Stimulated activated CD8-positive, alpha-beta memory T cell treated with anti-CD3 and anti-CD28 coated beads, Interleukin-2, amount 100 ng/mL, for 48 hours (primary cell): ENCODE data around the gene SKA2.
"Not testable (repeated sequence)": the region's sequence is repeated elsewhere in the genome, so short reads cannot be mapped to it uniquely, and the experiment has no call there.

Experiments used
- DNase-seq, 2 donors: peaks; one replicate each; pipeline ENCODE4 v3.0.0-alpha.2; 2020; ENCODE audit warnings: low read depth in 2 of 2

SKA2 gene, protein sequence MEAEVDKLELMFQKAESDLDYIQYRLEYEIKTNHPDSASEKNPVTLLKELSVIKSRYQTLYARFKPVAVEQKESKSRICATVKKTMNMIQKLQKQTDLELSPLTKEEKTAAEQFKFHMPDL

DNA sequence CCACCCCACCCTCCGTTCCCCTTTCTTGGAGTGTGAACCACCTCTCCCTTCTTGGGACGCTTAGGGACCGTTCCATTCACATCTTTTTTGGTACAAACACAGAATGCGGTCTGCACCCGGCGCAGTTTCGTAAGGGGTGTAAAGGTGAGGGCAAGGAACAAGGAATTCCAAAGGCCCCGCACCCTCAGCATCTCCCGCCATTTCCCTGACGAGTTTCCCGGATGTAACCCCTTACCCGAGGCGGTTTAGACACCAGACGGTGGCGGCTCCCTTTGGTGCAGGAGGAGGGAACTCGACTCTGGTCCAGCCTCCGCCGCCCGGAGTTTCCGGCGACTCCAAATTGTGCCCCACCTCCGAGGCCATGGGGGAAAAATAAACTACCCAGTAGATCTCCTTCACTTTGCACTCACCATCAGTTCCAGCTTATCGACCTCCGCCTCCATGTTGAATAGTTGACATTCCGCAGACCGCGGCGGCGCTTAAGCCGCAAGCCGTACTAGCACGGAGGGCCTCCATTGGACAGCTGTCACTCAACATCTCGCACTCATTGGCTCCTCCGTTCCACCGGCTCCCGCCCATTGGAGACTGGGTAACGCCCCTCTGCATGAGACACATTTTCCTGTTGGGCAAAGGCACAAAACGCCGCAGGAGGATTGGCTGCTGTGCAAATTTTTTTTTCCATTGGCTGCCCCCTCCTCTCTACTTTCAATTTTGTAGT is at the start of gene SKA2:
TSS of gene SKA2 (minus strand) at position 466 of the 718 bp plus-strand sequence. CDS start at position 443, 23 bp downstream.
- peak; percentile 85 to 93 for DNase-seq

DNA sequence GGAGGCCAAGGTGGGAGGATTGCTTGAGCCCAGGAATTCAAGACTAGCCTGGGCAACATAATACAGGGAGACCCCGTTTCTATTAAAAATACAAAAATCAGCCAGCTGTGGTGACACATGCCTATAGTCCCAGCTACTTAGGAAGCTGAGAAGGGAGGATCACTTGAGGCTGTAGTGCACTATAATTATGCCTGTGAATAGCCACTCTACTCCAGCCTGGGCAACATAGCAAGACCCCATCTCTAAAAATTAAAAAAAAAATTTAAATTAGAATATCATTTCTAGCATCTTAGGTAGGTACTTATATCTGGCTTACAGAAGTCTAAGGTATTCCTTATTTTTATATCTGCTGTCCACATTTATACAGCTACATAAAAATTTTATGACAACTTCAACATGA is 47.3 kb upstream of the SKA2 start:
- DNase-seq, result no peak

DNA sequence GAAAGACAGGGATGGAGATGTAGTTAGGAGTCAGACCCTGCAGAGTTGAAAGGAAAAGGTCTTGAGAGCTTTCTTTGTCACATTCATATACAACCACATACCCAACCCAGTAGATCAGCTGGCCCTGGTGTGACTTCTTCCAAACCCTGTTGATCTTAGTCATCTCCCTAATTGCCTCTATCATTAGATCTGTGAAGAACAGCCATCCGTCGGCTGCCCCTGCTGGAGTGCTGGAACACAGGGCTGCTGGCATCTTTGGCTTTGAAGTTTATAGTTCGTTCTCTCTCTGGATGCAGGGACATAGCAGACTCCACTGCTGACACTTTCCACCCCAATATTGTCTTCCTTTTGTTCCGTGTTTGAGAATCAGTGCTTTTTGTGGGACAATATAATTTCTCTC is 44.4 kb upstream of the SKA2 start:
- no peak for DNase-seq

GRCh38 chr17:59193336-59193862 is 38.4 kb upstream of the SKA2 start:
- DNase-seq, result no peak

- DNase-seq, result no peak
These were observed 35.8 kb upstream of the SKA2 start for GRCh38 chr17:59190806-59191205.

DNA sequence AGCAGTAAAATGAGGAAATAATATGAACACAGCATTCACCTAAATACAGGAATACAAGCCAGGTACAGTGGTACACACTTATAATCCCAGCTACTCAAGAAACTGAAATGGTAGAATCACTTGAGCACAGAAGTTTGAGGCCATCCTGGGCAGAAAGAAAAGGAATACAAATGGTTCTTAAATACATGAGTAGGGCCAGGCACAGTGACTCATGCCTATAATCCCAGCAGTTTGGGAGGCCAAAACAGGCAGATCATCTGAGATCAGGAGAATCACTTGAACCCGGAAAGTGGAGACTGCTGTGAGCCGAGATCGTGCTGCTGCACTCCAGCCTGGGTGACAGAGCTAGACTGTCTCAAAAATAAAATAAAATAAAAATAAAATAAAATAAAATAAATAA is 31.9 kb upstream of the SKA2 start:
- DNase-seq, result no peak

DNA sequence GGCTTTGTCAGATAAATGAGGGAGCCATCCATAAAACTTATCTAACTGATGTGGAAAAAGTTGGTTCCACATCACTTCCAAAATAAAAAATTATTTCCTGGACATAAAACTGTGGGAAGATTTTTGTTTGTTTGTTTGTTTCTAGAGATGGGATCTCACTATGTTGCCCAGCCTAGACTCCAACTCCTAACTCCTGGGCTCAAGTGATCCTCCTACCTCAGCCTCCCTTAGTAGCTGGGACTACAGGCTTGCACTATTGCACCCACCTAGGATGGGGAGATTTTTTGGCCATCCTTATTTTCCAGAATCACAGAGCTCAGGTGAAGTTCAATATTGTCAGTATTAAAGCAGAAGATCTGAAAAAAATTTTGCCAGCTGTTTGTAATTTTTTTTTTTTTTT is 31.0 kb upstream of the SKA2 start:
- no peak for DNase-seq

DNA sequence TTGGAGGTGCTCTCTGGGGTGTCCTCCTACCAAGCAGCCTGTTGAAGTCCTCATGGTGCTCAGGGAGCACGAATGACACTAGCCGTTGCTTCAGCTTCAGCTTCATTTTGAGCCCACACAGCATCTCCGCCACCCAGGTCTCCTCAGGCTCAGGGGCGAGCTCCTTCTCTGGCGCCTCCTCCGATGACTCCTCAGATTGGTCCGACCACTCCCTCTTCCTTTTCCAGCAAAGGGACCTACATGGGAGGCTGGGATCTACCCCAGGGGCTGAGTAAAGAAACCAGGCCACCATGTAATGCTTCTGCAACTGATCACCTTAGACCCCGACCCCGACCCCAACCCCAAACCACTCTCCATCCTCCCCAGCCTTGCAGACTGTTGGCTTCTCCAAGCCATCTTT is 26.5 kb upstream of the SKA2 start:
- no peak for DNase-seq

GRCh38 chr17:59180626-59181025 is 25.6 kb upstream of the SKA2 start:
- DNase-seq, result no peak

DNA sequence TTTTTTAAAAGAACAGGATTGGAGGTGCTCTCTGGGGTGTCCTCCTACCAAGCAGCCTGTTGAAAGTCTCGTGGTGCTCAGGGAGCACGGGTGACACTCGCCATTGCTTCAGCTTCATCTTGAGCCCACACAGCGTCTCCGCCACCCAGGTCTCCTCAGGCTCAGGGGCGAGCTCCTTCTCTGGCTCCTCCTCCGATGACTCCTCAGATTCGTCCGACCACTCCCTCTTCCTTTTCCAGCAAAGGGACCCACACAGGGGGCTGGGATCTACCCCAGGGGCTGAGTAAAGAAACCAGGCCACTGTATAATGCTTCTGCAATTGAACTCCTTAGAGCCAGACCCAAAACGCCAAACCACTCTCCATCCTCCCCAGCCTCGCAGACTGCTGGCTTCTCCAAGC is 24.6 kb upstream of the SKA2 start:
- DNase-seq, result not testable (repeated sequence)

- no peak for DNase-seq
These were observed 23.4 kb upstream of the SKA2 start for GRCh38 chr17:59178266-59178985.

GRCh38 chr17:59175076-59175475 is 20.1 kb upstream of the SKA2 start:
- DNase-seq, result no peak

- no peak for DNase-seq
These were observed 19.7 kb upstream of the SKA2 start for GRCh38 chr17:59174671-59175070.

GRCh38 chr17:59172436-59173004 is 17.5 kb upstream of the SKA2 start:
- no peak for DNase-seq

GRCh38 chr17:59167571-59168001 is 12.6 kb upstream of the SKA2 start:
- DNase-seq, result no peak

- DNase-seq, result no peak
These were observed 11.0 kb upstream of the SKA2 start for GRCh38 chr17:59165933-59166342.

DNA sequence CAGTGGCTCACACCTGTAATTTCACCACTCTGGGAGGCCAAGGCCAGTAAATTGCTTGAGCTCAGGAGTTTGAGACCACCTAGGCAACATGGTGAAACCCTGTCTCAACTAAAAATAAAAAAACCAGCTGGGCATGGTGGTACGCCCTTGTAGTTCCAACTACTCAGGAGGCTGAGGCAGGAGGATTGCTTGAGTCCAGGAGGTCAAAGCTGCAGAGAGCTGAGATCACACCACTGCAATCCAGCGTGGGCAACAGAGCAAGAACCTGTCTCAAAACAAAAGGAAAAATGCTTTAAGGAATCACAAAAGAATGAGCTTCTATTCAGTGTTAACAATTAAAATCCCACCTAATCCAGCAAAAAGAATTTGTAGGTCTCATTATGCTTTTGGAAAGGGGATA is 6.5 kb upstream of the SKA2 start:
- DNase-seq, result no peak

- no peak for DNase-seq
These were observed 5.4 kb upstream of the SKA2 start for GRCh38 chr17:59160157-59161025.

DNA sequence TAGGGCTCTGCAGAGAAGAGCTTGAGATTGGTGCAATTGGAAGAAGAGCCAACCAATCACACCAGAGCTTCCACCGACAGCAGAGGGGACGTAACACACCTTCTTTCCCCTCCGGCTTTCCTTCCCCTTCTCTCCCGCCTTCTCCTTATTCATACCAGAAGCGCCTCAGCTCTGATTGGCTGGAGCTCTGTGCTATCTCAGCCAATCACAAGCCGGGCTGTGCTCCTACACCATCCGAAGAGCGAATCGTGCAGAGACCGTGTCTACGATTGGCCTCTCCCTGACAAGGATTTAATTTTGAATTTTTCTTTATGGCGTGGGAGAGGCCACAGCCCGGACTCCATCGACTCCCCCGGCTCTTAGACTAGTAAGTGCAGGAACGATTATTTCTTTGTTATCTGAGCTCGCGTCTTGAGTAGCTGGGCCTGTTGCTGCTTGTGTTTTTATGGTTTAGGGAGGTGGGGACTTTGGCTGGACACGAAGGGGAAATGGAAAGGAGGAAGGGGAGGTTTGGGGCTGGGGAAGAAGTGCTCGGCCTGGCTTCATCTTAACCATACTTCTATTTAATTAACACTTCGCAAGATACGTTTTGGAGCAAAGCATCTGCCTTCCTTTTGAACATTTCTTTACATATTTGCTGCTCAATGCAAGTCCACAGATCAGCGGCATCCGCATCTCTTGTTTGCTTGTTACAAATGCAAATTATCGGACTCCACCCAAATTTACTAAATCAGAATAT is 622 bp upstream of the SKA2 start, which contains the start of gene PRR11:
TSS of gene PRR11 (plus strand) at position 308 of the 739 bp plus-strand sequence. CDS start 14,007 bp downstream, outside the sequence.
- peak; percentile 75 to 79 for DNase-seq

- peak; percentile 6 to 29 for DNase-seq
These were observed 680 bp downstream of the SKA2 start for GRCh38 chr17:59154292-59154720.

DNA sequence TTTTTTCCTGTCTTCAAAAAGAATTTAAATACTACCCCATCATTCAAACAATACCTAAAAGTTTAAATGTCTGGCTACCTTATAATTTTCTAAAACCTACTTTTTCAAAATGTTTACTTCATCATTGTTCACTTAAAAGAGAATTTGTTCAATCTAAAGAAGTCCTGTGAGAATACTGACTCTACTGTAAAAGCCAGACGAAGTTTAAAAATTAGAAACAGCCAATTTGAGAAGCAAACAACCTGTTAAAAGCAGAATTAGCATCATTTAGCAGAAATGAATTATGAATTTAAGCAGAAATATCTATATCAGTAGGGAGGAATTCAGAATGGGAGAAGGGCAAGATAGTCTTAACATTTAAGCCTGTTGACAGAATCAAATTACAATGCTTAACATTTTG is 2.1 kb downstream of the SKA2 start:
- no peak for DNase-seq
